Thyroid gland (tissue), 4 donors: ENCODE measurements around the gene EXT2.

ENCODE experiments used
- POLR2A ChIP-seq, 2 donors: fragments of 450-650 bp; IDR thresholded peaks; one replicate each; pipeline ENCODE4 v1.6.1; 2017; ENCODE audit warnings: antibody characterized with exemption in 2 of 2, mild to moderate bottlenecking in 2 of 2, moderate library complexity in 1 of 2
- TF ChIP-seq, protein P1 (sequence below), 6 experiments: fragments of 200-600 bp in 3 of 6; fragments of 450-650 bp in 3 of 6; sonication (generic) in 3 of 6; IDR thresholded peaks; one replicate each; pipeline ENCODE4 v1.5.1; 2016 to 2019; ENCODE audit warnings: antibody characterized with exemption in 6 of 6, mild to moderate bottlenecking in 2 of 6, inconsistent platforms in 1 of 6, moderate library complexity in 1 of 6

DNA sequence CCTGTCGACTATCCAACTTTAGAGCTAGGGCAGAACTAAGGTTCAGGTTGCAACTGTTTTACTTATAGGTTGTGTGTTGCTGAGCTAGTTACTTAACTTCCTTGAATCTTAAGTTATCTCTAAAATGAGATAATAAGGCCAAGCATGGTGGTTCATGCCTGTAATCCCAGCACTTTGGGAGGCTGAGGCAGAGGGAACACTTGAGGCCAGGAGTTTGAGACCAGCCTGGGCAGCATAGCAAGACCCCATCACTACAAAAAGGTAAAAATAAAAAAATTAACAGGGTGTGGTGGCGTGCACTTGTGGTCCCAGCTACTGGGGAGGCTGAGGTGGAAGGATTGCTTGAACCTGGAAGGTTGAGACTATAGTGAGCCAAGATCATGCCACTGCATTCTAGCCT is 27.3 kb upstream of the EXT2 start:
- TF ChIP-seq, protein P1, sequence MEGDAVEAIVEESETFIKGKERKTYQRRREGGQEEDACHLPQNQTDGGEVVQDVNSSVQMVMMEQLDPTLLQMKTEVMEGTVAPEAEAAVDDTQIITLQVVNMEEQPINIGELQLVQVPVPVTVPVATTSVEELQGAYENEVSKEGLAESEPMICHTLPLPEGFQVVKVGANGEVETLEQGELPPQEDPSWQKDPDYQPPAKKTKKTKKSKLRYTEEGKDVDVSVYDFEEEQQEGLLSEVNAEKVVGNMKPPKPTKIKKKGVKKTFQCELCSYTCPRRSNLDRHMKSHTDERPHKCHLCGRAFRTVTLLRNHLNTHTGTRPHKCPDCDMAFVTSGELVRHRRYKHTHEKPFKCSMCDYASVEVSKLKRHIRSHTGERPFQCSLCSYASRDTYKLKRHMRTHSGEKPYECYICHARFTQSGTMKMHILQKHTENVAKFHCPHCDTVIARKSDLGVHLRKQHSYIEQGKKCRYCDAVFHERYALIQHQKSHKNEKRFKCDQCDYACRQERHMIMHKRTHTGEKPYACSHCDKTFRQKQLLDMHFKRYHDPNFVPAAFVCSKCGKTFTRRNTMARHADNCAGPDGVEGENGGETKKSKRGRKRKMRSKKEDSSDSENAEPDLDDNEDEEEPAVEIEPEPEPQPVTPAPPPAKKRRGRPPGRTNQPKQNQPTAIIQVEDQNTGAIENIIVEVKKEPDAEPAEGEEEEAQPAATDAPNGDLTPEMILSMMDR (IDR thresholded peaks at IDR 0.05): no peak
- no peak for TF ChIP-seq POLR2A (IDR thresholded peaks at IDR 0.05)
